ENCODE results near the gene ARMH1.

The ARMH1 gene

GRCh38 chr1:44630116-44630515, 44.4 kb upstream of the ARMH1 start:
- H3K79me2 ChIP-seq (ENCODE audit: control insufficient read depth, low read length), result peaks cover 29% of the 10 kb centered on the region
- H3F3A ChIP-seq (ENCODE audit: control insufficient read depth, insufficient read depth), result no peaks in the 10 kb centered on the region
- H3K36me3 ChIP-seq (ENCODE audit: control insufficient read depth, low read length), result peaks cover 28% of the 10 kb centered on the region
- TF ChIP-seq CTCF (IDR thresholded peaks at IDR 0.05; ENCODE audit: low read depth, low read length, poor library complexity, severe bottlenecking) (no peak), EZH2phosphoT487 (IDR thresholded peaks at IDR 0.05; ENCODE audit: borderline replicate concordance, low read length) (no peak)
- 0 out of 2 replicates have a peak, but pooled peaks cover 4% of the 10 kb centered on the region for H4K20me1 ChIP-seq (ENCODE audit: control insufficient read depth, insufficient read depth, low read depth, low read length)
- H3K9me3 ChIP-seq (ENCODE audit: control insufficient read depth, insufficient read depth, low read length), result no peaks in the 10 kb centered on the region
- no peak overlapping the region for H3K27ac ChIP-seq (ENCODE audit: low read depth, low read length)
- no peak overlapping the region for H3K4me3 ChIP-seq (ENCODE audit: low read length)
- H3K27me3 ChIP-seq (ENCODE audit: control insufficient read depth, low read length), result no peaks in the 10 kb centered on the region
- no peaks in the 10 kb centered on the region for H3K9me2 ChIP-seq (replicated peaks; ENCODE audit: control insufficient read depth, low read length)
- no peak overlapping the region for H3K4me2 ChIP-seq (ENCODE audit: low read length)
- peaks cover 26% of the 10 kb centered on the region for H3K4me1 ChIP-seq (ENCODE audit: control insufficient read depth, low read length)

DNA sequence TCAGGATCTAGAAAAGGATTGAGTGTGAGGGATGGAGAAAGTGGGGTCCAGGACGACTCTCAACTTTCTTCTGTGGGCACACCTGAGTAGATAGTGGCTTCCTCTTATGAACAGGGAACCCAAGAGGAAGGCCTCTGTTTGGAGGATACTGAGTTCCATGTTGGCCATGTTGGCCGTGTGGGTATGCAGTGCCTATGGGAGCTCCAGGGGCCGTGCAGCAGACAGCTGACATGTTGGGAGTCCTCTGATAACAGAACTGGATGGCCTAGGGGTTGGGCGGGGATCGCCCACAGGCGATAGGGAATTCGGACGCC, 43.2 kb upstream of the ARMH1 start:
- peaks cover 40% of the 10 kb centered on the region for H3K36me3 ChIP-seq (ENCODE audit: control insufficient read depth, low read length)
- no peaks in the 10 kb centered on the region for H3K9me3 ChIP-seq (ENCODE audit: control insufficient read depth, insufficient read depth, low read length)
- peaks cover 26% of the 10 kb centered on the region for H3K4me1 ChIP-seq (ENCODE audit: control insufficient read depth, low read length)
- H3K27me3 ChIP-seq (ENCODE audit: control insufficient read depth, low read length), result no peaks in the 10 kb centered on the region
- no peaks in the 10 kb centered on the region for H3F3A ChIP-seq (ENCODE audit: control insufficient read depth, insufficient read depth)
- 0 out of 2 replicates have a peak, but pooled peaks cover 4% of the 10 kb centered on the region for H4K20me1 ChIP-seq (ENCODE audit: control insufficient read depth, insufficient read depth, low read depth, low read length)
- no peak for TF ChIP-seq CTCF (IDR thresholded peaks at IDR 0.05; ENCODE audit: low read depth, low read length, poor library complexity, severe bottlenecking)
- no peak for TF ChIP-seq EZH2phosphoT487 (IDR thresholded peaks at IDR 0.05; ENCODE audit: borderline replicate concordance, low read length)
- H3K27ac ChIP-seq (ENCODE audit: low read depth, low read length), result peak overlapping the region; percentile 73
- peaks cover 35% of the 10 kb centered on the region for H3K79me2 ChIP-seq (ENCODE audit: control insufficient read depth, low read length)
- H3K4me3 ChIP-seq (ENCODE audit: low read length), result peak overlapping the region; percentile 78
- peak overlapping the region; percentile 59 for H3K4me2 ChIP-seq (ENCODE audit: low read length)
- no peaks in the 10 kb centered on the region for H3K9me2 ChIP-seq (replicated peaks; ENCODE audit: control insufficient read depth, low read length)

DNA sequence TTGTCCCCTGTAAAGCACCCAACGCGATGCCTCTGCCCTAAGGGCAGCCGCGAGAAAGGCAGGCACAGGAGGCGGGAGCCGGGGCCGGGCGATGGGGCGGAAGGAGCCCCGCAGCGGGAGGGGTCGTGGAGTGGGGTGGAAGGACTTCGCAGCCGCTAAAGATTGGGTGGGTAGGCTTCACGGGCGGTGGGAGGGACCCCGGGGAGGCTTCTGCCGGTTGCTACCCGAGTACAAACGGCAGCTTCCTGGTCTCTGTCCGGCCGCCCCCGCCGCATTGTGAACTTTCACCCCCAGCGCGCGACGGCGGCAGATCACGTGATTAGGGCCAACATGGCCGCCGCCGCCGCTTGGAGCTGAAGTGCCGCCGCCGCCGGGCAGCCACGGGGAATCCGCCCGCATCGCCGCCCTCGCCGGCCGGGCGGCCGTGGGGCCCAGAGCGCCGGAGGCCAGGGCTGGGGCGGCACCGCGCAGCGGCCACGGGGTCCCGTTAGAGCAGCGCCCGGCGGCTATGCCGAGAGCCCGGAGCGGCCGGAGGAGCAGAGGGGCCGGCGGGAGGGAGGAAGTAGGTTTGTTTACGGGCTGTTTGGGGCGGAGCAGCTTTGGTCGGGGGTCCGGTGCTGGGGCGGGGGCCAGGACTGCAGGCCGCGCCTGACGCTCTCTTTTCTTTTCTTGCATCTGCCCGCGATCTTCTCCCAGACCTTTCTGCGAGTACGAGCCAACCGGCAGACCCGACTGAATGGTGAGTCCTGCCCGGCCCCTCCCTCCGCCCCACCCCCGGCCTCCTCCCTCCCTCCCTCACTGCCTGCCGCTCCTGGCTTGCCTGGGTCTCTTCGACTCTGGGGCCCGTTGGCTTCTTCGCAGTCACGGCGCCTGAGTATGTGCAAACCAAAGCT, 42.6 kb upstream of the ARMH1 start:
- peak overlapping the region; percentile 73 for H3K27ac ChIP-seq (ENCODE audit: low read depth, low read length)
- H3K4me2 ChIP-seq (ENCODE audit: low read length), result peak overlapping the region; percentile 59
- H3F3A ChIP-seq (ENCODE audit: control insufficient read depth, insufficient read depth), result no peaks in the 10 kb centered on the region
- H3K27me3 ChIP-seq (ENCODE audit: control insufficient read depth, low read length), result no peaks in the 10 kb centered on the region
- H3K4me1 ChIP-seq (ENCODE audit: control insufficient read depth, low read length), result peaks cover 26% of the 10 kb centered on the region
- H3K4me3 ChIP-seq (ENCODE audit: low read length), result peak overlapping the region; percentile 78
- peaks cover 46% of the 10 kb centered on the region for H3K36me3 ChIP-seq (ENCODE audit: control insufficient read depth, low read length)
- H3K79me2 ChIP-seq (ENCODE audit: control insufficient read depth, low read length), result peaks cover 35% of the 10 kb centered on the region
- H3K9me2 ChIP-seq (replicated peaks; ENCODE audit: control insufficient read depth, low read length), result no peaks in the 10 kb centered on the region
- 0 out of 2 replicates have a peak, but pooled peaks cover 4% of the 10 kb centered on the region for H4K20me1 ChIP-seq (ENCODE audit: control insufficient read depth, insufficient read depth, low read depth, low read length)
- TF ChIP-seq EZH2phosphoT487 (IDR thresholded peaks at IDR 0.05; ENCODE audit: borderline replicate concordance, low read length) (no peak), CTCF (IDR thresholded peaks at IDR 0.05; ENCODE audit: low read depth, low read length, poor library complexity, severe bottlenecking) (no peak)
- H3K9me3 ChIP-seq (ENCODE audit: control insufficient read depth, insufficient read depth, low read length), result no peaks in the 10 kb centered on the region

All from DOHH2 (cell line).